ENCODE results near the gene DRAXIN. TPM values are rescaled to one million over a fixed set of nuclear protein-coding genes. Genes with fewer than 3 reads are reported as not detected.

Gene DRAXIN
- total RNA-seq, 1 donor from 2014 or later, result 0.05 TPM

GRCh38 chr1:11688506-11688905 is 3.0 kb upstream of the DRAXIN start:
- Histone ChIP-seq H3K36me3 (no peaks in the 10 kb centered on the region), H3K27ac (replicated peaks) (no peak overlapping the region), H3K4me1 (peaks cover 14% of the 10 kb centered on the region), H3K9me3 (replicated peaks) (no peaks in the 10 kb centered on the region), H3K27me3 (ENCODE audit: low read depth) (peaks cover 81% of the 10 kb centered on the region), H3K4me3 (no peak overlapping the region)
- DNase-seq, result no peak
- intact Hi-C loops (cut with micrococcal nuclease), result no loop called here
- TF ChIP-seq CTCF (IDR thresholded peaks at IDR 0.05; ENCODE audit: borderline replicate concordance), result no peak

GRCh38 chr1:11690397-11691301 is 861 bp upstream of the DRAXIN start:
- TF ChIP-seq CTCF (IDR thresholded peaks at IDR 0.05; ENCODE audit: borderline replicate concordance), result no peak
- Histone ChIP-seq H3K27me3 (ENCODE audit: low read depth) (peaks cover 91% of the 10 kb centered on the region), H3K9me3 (replicated peaks) (no peaks in the 10 kb centered on the region), H3K4me1 (peaks cover 14% of the 10 kb centered on the region), H3K36me3 (no peaks in the 10 kb centered on the region), H3K27ac (replicated peaks) (no peak overlapping the region), H3K4me3 (peak overlapping the region; percentile 53)
- intact Hi-C loops (cut with micrococcal nuclease), result no loop called here
- DNase-seq, result no peak

- TF ChIP-seq CTCF (IDR thresholded peaks at IDR 0.05; ENCODE audit: borderline replicate concordance), result no peak
- H3K4me3 ChIP-seq, result peak overlapping the region; percentile 53
- no peak overlapping the region for H3K27ac ChIP-seq (replicated peaks)
- H3K36me3 ChIP-seq, result no peaks in the 10 kb centered on the region
- no peak for DNase-seq
- intact Hi-C loops (cut with micrococcal nuclease), result no loop called here
- H3K9me3 ChIP-seq (replicated peaks), result no peaks in the 10 kb centered on the region
- peaks cover 14% of the 10 kb centered on the region for H3K4me1 ChIP-seq
- H3K27me3 ChIP-seq (ENCODE audit: low read depth), result peaks cover 93% of the 10 kb centered on the region
Observed at GRCh38 chr1:11691928-11692711, 610 bp downstream of the DRAXIN start.

DNA sequence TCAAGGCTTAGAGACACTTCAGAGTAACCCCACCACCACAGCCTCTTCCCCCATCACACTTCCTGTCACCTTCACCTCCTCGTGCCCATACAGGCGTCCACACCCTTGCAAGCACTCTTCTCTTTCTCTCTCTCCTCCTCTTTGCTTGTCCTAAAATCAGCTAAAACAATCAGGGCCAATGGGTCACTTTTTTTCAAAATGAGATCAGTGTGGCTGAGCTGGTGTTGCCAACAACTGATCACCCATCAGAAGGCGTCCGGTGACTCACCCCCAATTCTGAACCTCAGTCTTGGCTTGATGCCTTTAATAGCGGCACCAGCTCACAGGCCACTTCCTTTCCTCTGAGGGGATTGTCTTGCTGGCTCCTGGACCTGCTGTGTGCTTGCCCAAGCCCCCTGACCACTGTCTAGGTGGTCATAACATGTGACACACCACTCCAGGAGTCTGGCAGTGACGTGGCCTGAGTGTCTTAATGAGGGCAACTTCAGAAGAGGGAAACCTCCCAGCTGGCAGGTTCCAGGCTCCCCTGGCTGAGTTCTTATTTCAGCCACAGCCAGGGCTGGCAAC is 1.6 kb downstream of the DRAXIN start:
- H3K27me3 ChIP-seq (ENCODE audit: low read depth), result peaks cover 93% of the 10 kb centered on the region
- TF ChIP-seq CTCF (IDR thresholded peaks at IDR 0.05; ENCODE audit: borderline replicate concordance), result no peak
- no peaks in the 10 kb centered on the region for H3K36me3 ChIP-seq
- intact Hi-C loops (cut with micrococcal nuclease), result no loop called here
- H3K9me3 ChIP-seq (replicated peaks), result no peaks in the 10 kb centered on the region
- DNase-seq, result no peak
- H3K4me3 ChIP-seq, result no peak overlapping the region
- peaks cover 14% of the 10 kb centered on the region for H3K4me1 ChIP-seq
- H3K27ac ChIP-seq (replicated peaks), result no peak overlapping the region

DNA sequence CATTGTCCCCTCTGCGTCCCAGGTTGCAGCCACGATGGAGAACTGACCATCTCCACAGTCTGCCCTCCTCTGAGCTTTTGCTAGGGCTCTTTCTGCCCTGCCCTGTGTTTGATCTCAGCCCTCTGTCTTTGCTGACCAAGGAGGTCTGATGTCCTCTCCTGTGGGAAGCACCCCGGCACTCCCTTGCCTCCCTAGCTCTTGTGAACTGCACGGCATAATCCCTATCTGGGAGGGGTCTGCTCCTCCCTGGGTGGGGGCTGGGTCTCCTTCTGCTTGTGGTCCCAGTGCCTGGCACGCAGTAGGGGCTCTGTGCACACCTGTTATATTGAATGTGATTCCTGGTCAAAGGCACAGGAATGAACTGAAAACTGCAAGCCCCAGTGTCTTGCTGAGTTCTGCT is 2.4 kb downstream of the DRAXIN start:
- H3K4me3 ChIP-seq, result no peak overlapping the region
- intact Hi-C loops (cut with micrococcal nuclease), result no loop called here
- no peaks in the 10 kb centered on the region for H3K36me3 ChIP-seq
- no peak overlapping the region for H3K27ac ChIP-seq (replicated peaks)
- H3K27me3 ChIP-seq (ENCODE audit: low read depth), result peaks cover 93% of the 10 kb centered on the region
- no peak for DNase-seq
- no peak for TF ChIP-seq CTCF (IDR thresholded peaks at IDR 0.05; ENCODE audit: borderline replicate concordance)
- H3K9me3 ChIP-seq (replicated peaks), result no peaks in the 10 kb centered on the region
- peaks cover 14% of the 10 kb centered on the region for H3K4me1 ChIP-seq
